Measurements from ENCODE around the gene SLC6A6. TPM values are rescaled to one million over a fixed set of nuclear protein-coding genes. Genes with fewer than 3 reads are reported as not detected.

The SLC6A6 gene
- total RNA-seq, 1 experiment from 2014 or later: 72.6 TPM

- Histone ChIP-seq H3K9me3 (ENCODE audit: control insufficient read depth, low read depth, low read length) (no peaks in the 10 kb centered on the region), H3K56ac (ENCODE audit: insufficient read length, low read depth, low read length) (no peak overlapping the region), H3K27ac (ENCODE audit: insufficient read length, low read depth, low read length) (no peak overlapping the region), H3K14ac (ENCODE audit: insufficient read depth, low read length) (no peak overlapping the region), H3K27me3 (ENCODE audit: insufficient read depth, low read length) (no peaks in the 10 kb centered on the region), H3K4ac (ENCODE audit: low read depth, low read length) (no peak overlapping the region), H3T11ph (ENCODE audit: low read length) (no peak overlapping the region), H2AFZ (ENCODE audit: low read length) (no peak overlapping the region), H2BK15ac (ENCODE audit: low read depth, low read length) (no peak overlapping the region), H4K5ac (ENCODE audit: insufficient read length, low read depth, low read length) (no peak overlapping the region), H3K18ac (ENCODE audit: insufficient read length, low read depth, low read length) (no peak overlapping the region), H3K9ac (ENCODE audit: extremely low read depth, insufficient read length, low read length) (no peak overlapping the region), H3K23ac (ENCODE audit: insufficient read length, low read depth, low read length) (no peak overlapping the region), H4K20me1 (ENCODE audit: control insufficient read depth, insufficient read depth, insufficient read length) (no peaks in the 10 kb centered on the region), H3K4me2 (ENCODE audit: insufficient read depth, insufficient read length, low read length) (no peak overlapping the region), H4K91ac (ENCODE audit: insufficient read length, low read depth, low read length) (no peak overlapping the region), H3K79me2 (ENCODE audit: insufficient read depth, low read length) (peaks cover 9% of the 10 kb centered on the region; the same call in 1 of the 2 replicates), H2BK120ac (ENCODE audit: low read depth, low read length, poor library complexity, severe bottlenecking) (no peak overlapping the region), H2BK20ac (ENCODE audit: low read depth, low read length, poor library complexity, severe bottlenecking) (no peak overlapping the region), H2AK5ac (ENCODE audit: insufficient read length, low read length) (no peak overlapping the region), H3K79me1 (ENCODE audit: insufficient read depth, low read depth, low read length, poor library complexity, severe bottlenecking) (peaks cover 9% of the 10 kb centered on the region), H2BK5ac (ENCODE audit: insufficient read length, low read length) (no peak overlapping the region), H2BK12ac (ENCODE audit: insufficient read length, low read depth, low read length) (no peak overlapping the region), H3K4me1 (ENCODE audit: insufficient read depth, low read length) (peaks cover 21% of the 10 kb centered on the region), H4K8ac (replicated peaks; ENCODE audit: insufficient read length, low read depth, low read length) (no peak overlapping the region), H3K23me2 (ENCODE audit: insufficient read length, low read depth, low read length, poor library complexity, severe bottlenecking) (no peaks in the 10 kb centered on the region)
- DNase-seq: no peak
- Mint-ChIP-seq H3K27ac (peak overlapping the region; percentile 45 to 84 (median 59); a peak in 5 of 7 replicates), H3K9me3 (no peaks in the 10 kb centered on the region), H3K4me1 (peaks cover 56 to 63% of the 10 kb centered on the region in 2 experiments), H3K4me3 (peak overlapping the region in 1 of 2 experiments; percentile 50; a peak in 2 of 5 replicates), H3K27me3 (ENCODE audit: low read depth) (no peaks in the 10 kb centered on the region; the same call in 1 of the 2 replicates), H3K36me3 (ENCODE audit: insufficient read depth in 1 of 3, low read depth in 3 of 3) (peaks cover 4 to 7% (median 4%) of the 10 kb centered on the region in 3 experiments; a peak in 4 of 7 replicates)
- TF ChIP-seq CTCF (conservative IDR thresholded peaks at IDR 0.05): no peak
- no CpG with 5 or more reads among the region's 16 CpGs for WGBS (ENCODE audit: extremely low coverage, insufficient read length, low lambda C conversion rate)
These were observed 23.3 kb downstream of the SLC6A6 start for GRCh38 chr3:14425581-14426304.

Measured in H9 (cell line).